ENCODE results near the gene LSM10.

LSM10 gene

GRCh38 chr1:36381405-36381804, 16.3 kb downstream of the LSM10 start:
- H3K27me3 ChIP-seq (ENCODE audit: control insufficient read depth, insufficient read depth, low read length): no peaks in the 10 kb centered on the region
- H3K4me1 ChIP-seq (ENCODE audit: control insufficient read depth, insufficient read depth, low read length): peaks cover 17% of the 10 kb centered on the region
- H3K9me3 ChIP-seq (replicated peaks; ENCODE audit: low read length): no peaks in the 10 kb centered on the region
- no peak overlapping the region for H3K4me3 ChIP-seq (ENCODE audit: low read length)
- H3K36me3 ChIP-seq (ENCODE audit: insufficient read depth, low read length): peaks cover 9% of the 10 kb centered on the region
- H3K9ac ChIP-seq (ENCODE audit: low read depth, low read length): no peak overlapping the region
- H3K4me2 ChIP-seq (ENCODE audit: low read length): no peak overlapping the region

GRCh38 chr1:36380782-36381181, 16.9 kb downstream of the LSM10 start:
- H3K4me2 ChIP-seq (ENCODE audit: low read length): no peak overlapping the region
- H3K4me3 ChIP-seq (ENCODE audit: low read length): no peak overlapping the region
- H3K9me3 ChIP-seq (replicated peaks; ENCODE audit: low read length): no peaks in the 10 kb centered on the region
- H3K27me3 ChIP-seq (ENCODE audit: control insufficient read depth, insufficient read depth, low read length): no peaks in the 10 kb centered on the region
- H3K9ac ChIP-seq (ENCODE audit: low read depth, low read length): no peak overlapping the region
- H3K36me3 ChIP-seq (ENCODE audit: insufficient read depth, low read length): peaks cover 15% of the 10 kb centered on the region
- H3K4me1 ChIP-seq (ENCODE audit: control insufficient read depth, insufficient read depth, low read length): peaks cover 17% of the 10 kb centered on the region

- Histone ChIP-seq H3K4me1 (ENCODE audit: control insufficient read depth, insufficient read depth, low read length) (peaks cover 21% of the 10 kb centered on the region), H3K4me3 (ENCODE audit: low read length) (no peak overlapping the region), H3K27me3 (ENCODE audit: control insufficient read depth, insufficient read depth, low read length) (no peaks in the 10 kb centered on the region), H3K36me3 (ENCODE audit: insufficient read depth, low read length) (peaks cover 15% of the 10 kb centered on the region), H3K4me2 (ENCODE audit: low read length) (no peak overlapping the region), H3K9me3 (replicated peaks; ENCODE audit: low read length) (no peaks in the 10 kb centered on the region), H3K9ac (ENCODE audit: low read depth, low read length) (no peak overlapping the region)
Observed at GRCh38 chr1:36380143-36380619, 17.5 kb downstream of the LSM10 start.

- Histone ChIP-seq H3K9me3 (replicated peaks; ENCODE audit: low read length) (no peaks in the 10 kb centered on the region), H3K27me3 (ENCODE audit: control insufficient read depth, insufficient read depth, low read length) (no peaks in the 10 kb centered on the region), H3K4me3 (ENCODE audit: low read length) (no peak overlapping the region), H3K9ac (ENCODE audit: low read depth, low read length) (no peak overlapping the region), H3K4me2 (ENCODE audit: low read length) (no peak overlapping the region), H3K36me3 (ENCODE audit: insufficient read depth, low read length) (peaks cover 15% of the 10 kb centered on the region), H3K4me1 (ENCODE audit: control insufficient read depth, insufficient read depth, low read length) (peaks cover 26% of the 10 kb centered on the region)
Observed at GRCh38 chr1:36377791-36378492, 19.8 kb downstream of the LSM10 start.

GRCh38 chr1:36372617-36373016, 25.1 kb downstream of the LSM10 start:
- Histone ChIP-seq H3K4me3 (ENCODE audit: low read length) (peak overlapping the region; percentile 6), H3K9ac (ENCODE audit: low read depth, low read length) (peak overlapping the region; percentile 73), H3K27me3 (ENCODE audit: control insufficient read depth, insufficient read depth, low read length) (no peaks in the 10 kb centered on the region), H3K4me2 (ENCODE audit: low read length) (peak overlapping the region; percentile 79), H3K9me3 (replicated peaks; ENCODE audit: low read length) (no peaks in the 10 kb centered on the region), H3K4me1 (ENCODE audit: control insufficient read depth, insufficient read depth, low read length) (peaks cover 47% of the 10 kb centered on the region), H3K36me3 (ENCODE audit: insufficient read depth, low read length) (peaks cover 16% of the 10 kb centered on the region)

- H3K4me1 ChIP-seq (ENCODE audit: control insufficient read depth, insufficient read depth, low read length): peaks cover 55% of the 10 kb centered on the region
- peaks cover 14% of the 10 kb centered on the region for H3K36me3 ChIP-seq (ENCODE audit: insufficient read depth, low read length)
- H3K4me3 ChIP-seq (ENCODE audit: low read length): no peak overlapping the region
- no peaks in the 10 kb centered on the region for H3K9me3 ChIP-seq (replicated peaks; ENCODE audit: low read length)
- H3K27me3 ChIP-seq (ENCODE audit: control insufficient read depth, insufficient read depth, low read length): no peaks in the 10 kb centered on the region
- H3K9ac ChIP-seq (ENCODE audit: low read depth, low read length): no peak overlapping the region
- H3K4me2 ChIP-seq (ENCODE audit: low read length): no peak overlapping the region
Observed at GRCh38 chr1:36369061-36369861, 28.4 kb downstream of the LSM10 start.

- no peak overlapping the region for H3K4me3 ChIP-seq (ENCODE audit: low read length)
- peaks cover 41% of the 10 kb centered on the region for H3K4me1 ChIP-seq (ENCODE audit: control insufficient read depth, insufficient read depth, low read length)
Observed at GRCh38 chr1:36367798-36368197, 29.9 kb downstream of the LSM10 start.

GRCh38 chr1:36367066-36367465, 30.6 kb downstream of the LSM10 start:
- H3K4me1 ChIP-seq (ENCODE audit: control insufficient read depth, insufficient read depth, low read length): peaks cover 33% of the 10 kb centered on the region
- peaks cover 27% of the 10 kb centered on the region for H3K36me3 ChIP-seq (ENCODE audit: insufficient read depth, low read length)
- no peaks in the 10 kb centered on the region for H3K27me3 ChIP-seq (ENCODE audit: control insufficient read depth, insufficient read depth, low read length)
- no peak overlapping the region for H3K9ac ChIP-seq (ENCODE audit: low read depth, low read length)
- H3K4me2 ChIP-seq (ENCODE audit: low read length): no peak overlapping the region
- no peak overlapping the region for H3K4me3 ChIP-seq (ENCODE audit: low read length)
- no peaks in the 10 kb centered on the region for H3K9me3 ChIP-seq (replicated peaks; ENCODE audit: low read length)

More at GRCh38 chr1:36367798-36368197, 29.9 kb downstream of the LSM10 start:
- no peak overlapping the region for H3K4me2 ChIP-seq (ENCODE audit: low read length)
- peaks cover 20% of the 10 kb centered on the region for H3K36me3 ChIP-seq (ENCODE audit: insufficient read depth, low read length)
- H3K9me3 ChIP-seq (replicated peaks; ENCODE audit: low read length): no peaks in the 10 kb centered on the region
- no peaks in the 10 kb centered on the region for H3K27me3 ChIP-seq (ENCODE audit: control insufficient read depth, insufficient read depth, low read length)
- H3K9ac ChIP-seq (ENCODE audit: low read depth, low read length): no peak overlapping the region

GRCh38 chr1:36366091-36366661, 31.5 kb downstream of the LSM10 start:
- Histone ChIP-seq H3K4me3 (ENCODE audit: low read length) (peak overlapping the region; percentile 21), H3K9ac (ENCODE audit: low read depth, low read length) (peak overlapping the region; percentile 25), H3K4me1 (ENCODE audit: control insufficient read depth, insufficient read depth, low read length) (peaks cover 29% of the 10 kb centered on the region)

GRCh38 chr1:36365381-36365780, 32.3 kb downstream of the LSM10 start:
- Histone ChIP-seq H3K4me3 (ENCODE audit: low read length) (no peak overlapping the region), H3K27me3 (ENCODE audit: control insufficient read depth, insufficient read depth, low read length) (no peaks in the 10 kb centered on the region), H3K4me1 (ENCODE audit: control insufficient read depth, insufficient read depth, low read length) (peaks cover 29% of the 10 kb centered on the region), H3K36me3 (ENCODE audit: insufficient read depth, low read length) (peaks cover 42% of the 10 kb centered on the region), H3K4me2 (ENCODE audit: low read length) (peak overlapping the region; percentile 53), H3K9me3 (replicated peaks; ENCODE audit: low read length) (no peaks in the 10 kb centered on the region), H3K9ac (ENCODE audit: low read depth, low read length) (peak overlapping the region; percentile 25)

More at GRCh38 chr1:36366091-36366661, 31.5 kb downstream of the LSM10 start:
- Histone ChIP-seq H3K36me3 (ENCODE audit: insufficient read depth, low read length) (peaks cover 36% of the 10 kb centered on the region), H3K4me2 (ENCODE audit: low read length) (peak overlapping the region; percentile 53), H3K9me3 (replicated peaks; ENCODE audit: low read length) (no peaks in the 10 kb centered on the region), H3K27me3 (ENCODE audit: control insufficient read depth, insufficient read depth, low read length) (no peaks in the 10 kb centered on the region)

- Histone ChIP-seq H3K9ac (ENCODE audit: low read depth, low read length) (no peak overlapping the region), H3K27me3 (ENCODE audit: control insufficient read depth, insufficient read depth, low read length) (no peaks in the 10 kb centered on the region), H3K4me3 (ENCODE audit: low read length) (no peak overlapping the region), H3K9me3 (replicated peaks; ENCODE audit: low read length) (no peaks in the 10 kb centered on the region), H3K4me1 (ENCODE audit: control insufficient read depth, insufficient read depth, low read length) (peaks cover 11% of the 10 kb centered on the region), H3K36me3 (ENCODE audit: insufficient read depth, low read length) (peaks cover 59% of the 10 kb centered on the region), H3K4me2 (ENCODE audit: low read length) (no peak overlapping the region)
Observed at GRCh38 chr1:36359911-36360550, 37.7 kb downstream of the LSM10 start.

All from skeletal muscle satellite cell (primary cell).